ENCODE results near the gene ALDOA.

The ALDOA gene

GRCh38 chr16:30096105-30096861 is 30.7 kb downstream of the ALDOA start, which contains the start of gene YPEL3:
Gene YPEL3 (minus strand): TSS chr16:30096213. CDS start chr16:30095482, 731 bp downstream.
- TF ChIP-seq, protein P1, sequence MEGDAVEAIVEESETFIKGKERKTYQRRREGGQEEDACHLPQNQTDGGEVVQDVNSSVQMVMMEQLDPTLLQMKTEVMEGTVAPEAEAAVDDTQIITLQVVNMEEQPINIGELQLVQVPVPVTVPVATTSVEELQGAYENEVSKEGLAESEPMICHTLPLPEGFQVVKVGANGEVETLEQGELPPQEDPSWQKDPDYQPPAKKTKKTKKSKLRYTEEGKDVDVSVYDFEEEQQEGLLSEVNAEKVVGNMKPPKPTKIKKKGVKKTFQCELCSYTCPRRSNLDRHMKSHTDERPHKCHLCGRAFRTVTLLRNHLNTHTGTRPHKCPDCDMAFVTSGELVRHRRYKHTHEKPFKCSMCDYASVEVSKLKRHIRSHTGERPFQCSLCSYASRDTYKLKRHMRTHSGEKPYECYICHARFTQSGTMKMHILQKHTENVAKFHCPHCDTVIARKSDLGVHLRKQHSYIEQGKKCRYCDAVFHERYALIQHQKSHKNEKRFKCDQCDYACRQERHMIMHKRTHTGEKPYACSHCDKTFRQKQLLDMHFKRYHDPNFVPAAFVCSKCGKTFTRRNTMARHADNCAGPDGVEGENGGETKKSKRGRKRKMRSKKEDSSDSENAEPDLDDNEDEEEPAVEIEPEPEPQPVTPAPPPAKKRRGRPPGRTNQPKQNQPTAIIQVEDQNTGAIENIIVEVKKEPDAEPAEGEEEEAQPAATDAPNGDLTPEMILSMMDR (IDR thresholded peaks at IDR 0.05; ENCODE audit: low read length, missing control alignments), result no peak
- DNase-seq (ENCODE audit: low read depth), result peak; percentile 89
- peak within 1 kb of the TSS; percentile 80 for H3K4me3 ChIP-seq (replicated peaks; ENCODE audit: low read depth, low read length)

DNA sequence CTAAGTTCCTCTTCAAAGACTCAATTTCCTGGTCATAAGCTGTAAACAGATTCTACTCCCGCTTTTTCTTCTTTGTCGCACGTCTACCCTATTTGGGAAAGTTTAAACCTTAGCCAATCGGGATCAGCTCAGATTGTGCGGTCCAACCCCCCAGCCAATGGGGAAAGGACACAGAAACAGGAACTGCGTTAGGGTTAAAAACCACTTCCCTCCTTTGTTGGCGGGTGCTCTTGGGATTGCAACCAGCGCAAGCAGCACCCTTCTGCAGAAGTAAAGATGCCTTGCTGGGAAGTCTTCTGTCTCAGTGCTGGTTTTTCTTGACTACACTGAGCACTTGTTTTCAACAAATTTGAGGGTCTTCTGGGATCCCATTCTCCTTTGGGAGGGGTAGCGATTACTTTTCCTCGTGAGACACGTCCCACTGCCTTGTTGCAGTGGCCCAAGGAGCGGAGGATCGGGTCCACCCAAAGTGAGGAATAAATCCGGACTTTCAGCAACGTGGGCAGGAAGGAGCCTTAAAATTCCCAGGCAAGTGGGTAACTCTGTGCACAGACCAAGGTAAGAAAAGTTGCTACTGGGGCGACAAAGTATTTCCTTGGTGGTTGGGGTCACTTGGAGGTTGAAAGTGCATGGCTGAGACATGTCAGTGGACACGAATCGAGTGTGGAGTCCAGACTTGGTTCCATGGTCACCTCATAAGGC is 31.5 kb downstream of the ALDOA start:
- TF ChIP-seq, protein P1 (IDR thresholded peaks at IDR 0.05; ENCODE audit: low read length, missing control alignments), result no peak
- no peak overlapping the region for H3K4me3 ChIP-seq (replicated peaks; ENCODE audit: low read depth, low read length)
- DNase-seq (ENCODE audit: low read depth), result no peak

- no peak overlapping the region for H3K4me3 ChIP-seq (replicated peaks; ENCODE audit: low read depth, low read length)
- TF ChIP-seq, protein P1 (IDR thresholded peaks at IDR 0.05; ENCODE audit: low read length, missing control alignments), result no peak
- DNase-seq (ENCODE audit: low read depth), result no peak
These were observed 38.5 kb downstream of the ALDOA start for GRCh38 chr16:30104090-30104489.

- TF ChIP-seq, protein P1 (IDR thresholded peaks at IDR 0.05; ENCODE audit: low read length, missing control alignments), result no peak
- no peak overlapping the region for H3K4me3 ChIP-seq (replicated peaks; ENCODE audit: low read depth, low read length)
- no peak for DNase-seq (ENCODE audit: low read depth)
These were observed 38.9 kb downstream of the ALDOA start for GRCh38 chr16:30104492-30104891.

GRCh38 chr16:30108059-30108850 is 42.7 kb downstream of the ALDOA start:
- no peak for DNase-seq (ENCODE audit: low read depth)
- no peak overlapping the region for H3K4me3 ChIP-seq (replicated peaks; ENCODE audit: low read depth, low read length)

DNA sequence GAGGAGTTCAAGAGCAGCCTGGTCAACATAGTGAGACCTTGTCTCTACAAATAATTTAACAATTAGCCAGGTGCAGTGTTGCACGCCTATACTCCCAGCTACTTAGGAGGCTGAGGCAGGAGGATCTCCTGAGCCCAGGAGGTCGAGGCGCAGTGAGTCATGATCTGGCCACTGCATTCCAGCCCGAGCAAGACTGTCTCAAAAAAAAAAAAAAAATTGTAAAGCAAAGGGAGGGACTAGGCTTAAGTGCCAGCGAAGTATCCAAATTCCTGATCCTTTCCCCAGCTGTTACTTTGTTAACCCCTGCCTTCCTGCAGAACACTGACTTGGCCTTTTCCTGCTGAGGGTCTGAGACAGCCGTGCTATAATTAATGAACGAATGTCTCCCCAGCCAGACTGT is 45.1 kb downstream of the ALDOA start:
- no peak overlapping the region for H3K4me3 ChIP-seq (replicated peaks; ENCODE audit: low read depth, low read length)

More at GRCh38 chr16:30108059-30108850, 42.7 kb downstream of the ALDOA start:
- TF ChIP-seq, protein P1 (IDR thresholded peaks at IDR 0.05; ENCODE audit: low read length, missing control alignments), result no peak

More for the DNA sequence above, 45.1 kb downstream of the ALDOA start:
- TF ChIP-seq, protein P1 (IDR thresholded peaks at IDR 0.05; ENCODE audit: low read length, missing control alignments), result no peak
- no peak for DNase-seq (ENCODE audit: low read depth)

Data from fibroblast of pulmonary artery (primary cell).